HG03108 (cell line): ENCODE measurements around the gene MTA2.
"Not testable (repeated sequence)": the region's sequence is repeated elsewhere in the genome, so short reads cannot be mapped to it uniquely, and the experiment has no call there.

Experiments used
- ATAC-seq: cut with Tn5 transposase; IDR thresholded peaks from one replicate; pipeline ENCODE4 v1.9.1; 2021; ENCODE audit warnings: moderate library complexity; ENCODE audit not compliant: unreplicated experiment

Gene MTA2

GRCh38 chr11:62567018-62567633 lies 34.5 kb downstream of the MTA2 start:
- no peak for ATAC-seq

DNA sequence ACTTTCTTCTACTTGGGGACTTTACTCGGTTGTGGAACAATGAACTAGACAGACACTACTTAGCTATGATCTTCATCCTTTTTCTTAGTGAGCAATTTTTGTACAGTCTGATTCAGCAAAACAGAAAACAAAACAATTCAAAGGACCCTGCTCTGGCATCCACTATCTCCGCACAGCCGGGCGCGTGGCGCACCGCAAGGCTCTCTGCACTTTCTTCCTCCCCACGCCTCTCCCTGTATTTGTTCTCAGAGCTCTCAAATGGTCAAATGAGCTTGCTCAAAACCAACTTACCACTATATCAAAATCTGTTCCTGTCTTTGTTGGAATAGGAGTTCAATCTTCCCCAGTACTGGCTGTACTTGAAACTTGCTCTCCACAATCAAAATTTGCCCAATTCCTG lies 35.4 kb downstream of the MTA2 start:
- no peak for ATAC-seq

- no peak for ATAC-seq
These were observed 36.4 kb downstream of the MTA2 start for GRCh38 chr11:62565100-62565802.

- ATAC-seq = not testable (repeated sequence)
These were observed 39.9 kb downstream of the MTA2 start for GRCh38 chr11:62561677-62562230.

DNA sequence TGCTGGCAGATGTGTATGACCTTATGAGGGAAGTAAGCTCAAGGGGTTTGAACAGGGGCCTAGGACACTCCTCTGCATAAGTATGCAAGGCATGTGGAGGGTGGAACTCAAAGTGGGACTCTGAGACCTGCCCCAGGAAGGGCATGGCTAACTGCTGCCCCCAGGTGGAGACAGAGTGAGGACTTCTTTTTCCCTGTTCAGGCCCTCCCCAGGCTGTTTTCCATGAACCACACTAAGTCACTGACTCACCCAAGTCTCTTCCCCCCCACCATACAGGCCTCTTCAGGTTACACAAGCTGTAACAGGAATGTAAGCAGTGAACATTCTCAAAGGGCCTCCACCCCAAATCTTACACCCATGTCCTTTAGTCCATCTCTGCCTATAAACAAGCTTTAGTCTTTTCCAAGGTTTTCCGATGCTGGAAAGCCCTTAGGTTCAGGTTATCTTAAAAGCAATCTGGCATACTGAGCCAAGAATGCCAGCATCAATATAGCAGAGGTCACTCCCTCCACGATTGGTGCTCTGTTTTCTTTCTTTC lies 41.0 kb downstream of the MTA2 start:
- no peak for ATAC-seq

- not testable (repeated sequence) for ATAC-seq
These were observed 42.0 kb downstream of the MTA2 start for GRCh38 chr11:62559626-62560025.

GRCh38 chr11:62559204-62559603 lies 42.5 kb downstream of the MTA2 start:
- ATAC-seq = no peak

- ATAC-seq = no peak
These were observed 43.0 kb downstream of the MTA2 start for GRCh38 chr11:62558669-62559068.

DNA sequence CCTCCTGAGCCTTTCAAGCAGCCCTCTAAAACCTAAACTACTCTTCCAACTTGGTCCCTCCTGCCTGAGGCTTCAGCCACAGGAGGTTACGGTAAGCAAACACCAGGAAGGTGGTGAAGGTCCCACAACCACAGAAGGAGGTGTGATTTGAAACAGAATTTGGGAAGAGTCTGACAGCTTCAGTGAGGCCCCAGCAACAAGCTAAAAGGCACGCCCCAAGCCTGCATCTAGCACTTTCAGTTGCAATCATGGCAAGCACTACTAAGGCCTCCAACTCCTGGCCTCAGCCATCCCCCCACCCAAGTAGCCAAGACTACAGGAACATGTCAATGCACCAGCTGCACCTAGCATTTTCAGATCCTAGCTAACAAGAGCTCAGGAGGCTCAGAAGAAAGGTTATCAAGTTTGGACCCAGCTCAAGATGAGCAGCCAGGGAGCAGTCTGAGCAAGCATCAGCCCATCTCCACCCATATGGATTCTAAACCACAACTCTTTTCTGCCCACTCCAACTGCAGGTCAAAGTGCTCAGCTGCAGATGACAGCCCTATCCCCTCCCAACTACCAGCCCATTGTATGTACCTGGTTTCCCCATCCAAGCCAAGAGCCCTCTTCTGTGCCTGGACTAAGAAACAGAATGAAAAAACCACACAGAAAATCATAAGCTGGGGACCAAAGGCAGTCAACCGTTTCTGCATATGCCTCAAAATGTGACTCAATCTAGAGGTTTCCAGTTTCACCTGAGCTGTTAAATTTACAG lies 44.6 kb downstream of the MTA2 start:
- peak; percentile 14 for ATAC-seq

DNA sequence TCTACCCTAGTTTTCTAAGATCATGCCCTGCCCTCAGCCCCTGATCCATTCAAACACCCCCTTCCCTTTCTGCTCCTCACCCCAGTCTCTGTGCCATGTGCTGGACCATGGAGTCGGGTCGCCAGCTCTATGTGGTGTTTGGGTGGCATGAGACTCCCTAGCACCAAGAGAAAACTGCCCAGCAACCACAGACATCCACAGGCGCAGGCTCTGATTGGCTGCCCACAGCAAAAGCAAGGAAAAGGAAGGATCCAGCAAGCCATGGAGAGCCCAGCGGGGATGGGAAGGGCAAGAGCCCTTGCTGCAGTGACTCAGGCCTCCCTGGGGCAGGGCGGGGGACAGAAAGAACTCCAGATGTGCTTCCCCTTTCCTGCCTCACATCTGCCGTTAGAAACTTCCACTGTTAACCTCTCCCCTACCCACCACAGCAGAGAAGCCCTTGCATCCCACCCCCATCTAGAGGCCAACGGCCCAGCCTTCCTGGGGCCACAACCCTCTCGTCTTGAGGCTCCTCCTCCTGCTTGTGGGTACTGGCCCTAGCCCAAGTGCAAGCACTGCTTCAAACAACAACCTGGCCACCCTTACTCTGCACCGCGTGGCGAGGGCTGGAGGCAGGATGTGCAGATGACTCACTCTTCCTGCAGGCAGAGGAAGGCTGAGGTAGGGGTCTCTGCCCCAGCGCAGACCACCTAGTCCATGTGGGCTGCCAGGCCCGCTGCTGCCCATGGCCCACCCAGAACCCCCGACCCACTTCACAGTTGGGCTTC lies 45.4 kb downstream of the MTA2 start:
- peak; percentile 47 for ATAC-seq

DNA sequence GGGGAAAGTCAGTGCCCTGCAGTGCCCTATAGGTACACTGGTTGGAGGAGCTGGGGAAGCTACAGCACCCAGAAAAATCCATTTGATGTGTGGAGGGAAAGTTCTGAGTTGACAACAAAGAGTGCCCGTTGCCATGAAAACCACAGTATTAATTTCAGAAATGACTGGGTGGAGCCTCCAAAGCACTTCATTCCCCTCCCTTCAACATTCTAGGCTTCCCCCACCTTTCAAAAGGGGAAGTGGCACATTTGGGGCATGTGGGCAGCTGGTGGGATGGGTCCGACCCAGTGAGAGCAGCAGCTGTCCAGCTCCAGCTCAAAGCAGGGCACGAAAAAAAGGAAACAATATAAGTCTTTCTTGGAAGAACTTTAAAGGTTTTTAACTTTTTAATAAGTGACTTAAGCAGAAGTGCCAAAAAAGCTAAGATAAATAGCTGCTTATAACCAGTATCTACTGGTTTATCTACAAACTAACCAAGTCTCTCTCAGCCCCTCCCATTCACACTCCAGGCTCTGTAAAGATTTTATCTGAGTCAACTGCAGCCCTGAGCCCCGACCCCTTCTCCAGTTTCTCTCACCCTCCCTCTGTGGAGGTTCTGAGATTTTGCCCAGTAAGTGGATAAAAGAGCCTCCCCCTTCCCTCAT lies 46.1 kb downstream of the MTA2 start:
- ATAC-seq = no peak

GRCh38 chr11:62554387-62555167 lies 47.1 kb downstream of the MTA2 start:
- ATAC-seq = no peak

- ATAC-seq = no peak
These were observed 47.8 kb downstream of the MTA2 start for GRCh38 chr11:62553839-62554361.

DNA sequence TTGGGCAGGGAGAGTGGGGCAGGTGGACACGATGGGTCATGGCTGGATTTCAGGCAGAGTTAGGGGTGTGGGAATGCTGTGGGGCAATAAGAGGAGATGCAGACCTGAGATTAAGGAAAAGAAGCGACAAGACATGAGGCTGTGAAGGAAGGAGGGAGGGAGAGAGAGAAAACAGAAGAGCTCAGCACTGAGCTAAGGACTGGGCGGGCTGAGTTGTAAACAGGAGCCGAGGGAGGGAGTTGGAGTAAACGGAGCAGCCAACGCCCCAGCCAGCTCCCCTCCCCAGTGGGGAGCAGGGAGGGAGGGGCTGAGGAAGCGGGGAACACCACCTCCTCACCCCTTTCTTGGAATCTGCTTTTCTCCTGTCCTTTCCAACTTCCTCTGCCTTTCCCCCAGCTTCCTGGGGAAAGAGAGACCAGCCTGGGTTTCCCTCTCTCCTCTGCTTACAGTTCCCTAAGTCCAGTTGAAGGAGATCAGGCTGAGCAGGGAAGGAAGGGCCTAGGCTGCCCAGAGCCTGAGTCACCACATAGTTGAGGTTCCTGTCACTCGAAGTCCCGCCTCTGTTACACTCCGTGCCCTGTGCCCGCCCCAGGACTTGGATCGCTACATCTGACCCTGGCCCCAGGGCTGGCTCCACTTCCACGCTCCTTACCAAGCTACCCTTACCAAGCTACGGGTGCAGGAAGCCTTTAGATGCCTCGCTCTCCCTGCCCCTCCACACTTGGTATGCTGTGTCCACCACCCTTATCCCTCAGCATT lies 48.4 kb downstream of the MTA2 start:
- no peak for ATAC-seq

DNA sequence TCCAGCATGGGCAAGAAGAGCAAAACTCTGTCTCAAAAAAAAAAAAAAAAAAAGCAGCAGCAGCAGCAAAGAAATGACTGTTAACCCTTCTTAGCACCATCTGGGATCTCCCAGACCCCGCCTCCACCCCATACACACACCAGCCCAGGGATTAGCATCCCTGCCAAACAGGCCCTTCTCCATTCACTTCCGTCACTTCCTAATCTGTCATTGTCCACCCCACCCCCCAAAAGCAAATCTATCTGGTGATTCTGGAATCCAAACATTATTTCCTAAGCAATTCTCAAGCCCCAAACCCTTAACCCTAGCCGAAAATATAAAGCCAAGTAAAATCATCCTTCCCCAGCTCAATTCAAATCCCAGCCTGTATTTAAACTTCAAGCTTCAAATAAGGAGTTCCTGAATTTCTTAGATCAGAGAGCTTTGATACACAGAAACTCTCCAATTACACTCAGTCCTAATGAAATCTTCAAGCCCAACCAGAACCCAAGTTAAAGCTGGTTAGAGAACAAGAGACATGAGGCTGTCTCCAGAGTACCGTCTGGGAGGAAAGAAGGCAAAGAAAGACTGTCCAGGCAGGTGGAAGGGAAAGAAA lies 49.1 kb downstream of the MTA2 start:
- no peak for ATAC-seq

GRCh38 chr11:62550478-62550877 lies 51.2 kb downstream of the MTA2 start:
- not testable (repeated sequence) for ATAC-seq

DNA sequence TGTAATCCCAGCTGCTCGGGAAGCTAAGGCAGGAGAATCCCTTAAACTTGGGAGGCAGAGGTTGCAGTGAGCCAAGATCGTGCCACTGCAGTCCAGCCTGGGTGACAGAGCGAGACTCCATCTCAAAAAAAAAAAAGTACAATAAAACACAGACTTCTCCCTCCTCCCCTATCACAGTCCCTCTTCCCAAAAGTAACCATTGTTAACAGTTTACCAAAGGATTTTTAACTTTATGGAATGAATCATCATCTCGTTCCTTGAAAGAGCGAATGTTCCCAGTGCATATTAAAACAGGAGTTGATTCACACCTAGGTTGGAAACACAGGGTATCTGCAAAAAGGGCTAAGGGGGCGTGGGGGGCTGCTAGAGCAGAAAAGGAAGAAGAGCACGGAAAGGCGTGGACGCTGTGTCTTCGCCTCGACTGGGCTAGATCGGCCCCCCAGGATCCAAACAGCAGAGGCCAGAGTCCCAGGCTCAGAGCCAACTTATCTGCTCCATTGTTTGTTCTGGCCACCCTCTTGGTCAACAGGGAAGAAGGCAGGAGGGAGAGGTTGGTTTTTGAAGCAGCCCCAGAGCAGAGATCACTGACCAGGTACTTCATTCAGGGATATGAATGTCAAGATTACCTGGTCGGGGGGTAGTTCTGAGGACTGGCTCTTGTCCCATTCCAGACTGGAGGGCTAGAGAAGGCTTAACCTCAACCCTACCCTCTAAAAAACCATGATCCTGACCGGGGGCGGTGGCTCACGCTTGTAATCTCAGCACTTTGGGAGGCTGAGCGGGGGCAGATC lies 52.9 kb downstream of the MTA2 start:
- ATAC-seq = no peak
